HepG2 (cell line): ENCODE measurements around the gene CCL2. TPM values are rescaled to one million over a fixed set of nuclear protein-coding genes. Genes with fewer than 3 reads are reported as not detected.

Experiments used
- ATAC-seq: fragments of 200-7000 bp; cut with Tn5 transposase; 3 replicates; pipeline ENCODE4 v1.9.1; 2020; ENCODE audit warnings: mild to moderate bottlenecking, moderate library complexity
- BruUV-seq: library from RNA; stranded (reverse); fragments of 400-500 nt; replicated peaks from 2 replicates; lab custom pipeline; 2021; lab: Mats Ljungman, UMichigan
- CTCF ChIA-PET: fragments of 300-600 bp; formaldehyde crosslinking; extraction: SDS; loops from one replicate; lab custom pipeline; 2021; ENCODE audit warnings: low total read pairs, inconsistent platforms, low intra/inter-chr PET ratio; lab: Yijun Ruan, JAX
- POLR2A ChIA-PET: fragments of 350-600 bp; sonication (Branson Sonifier 250); formaldehyde crosslinking; loops from one replicate; lab custom pipeline; 2020; ENCODE audit warnings: antibody characterized with exemption, inconsistent platforms; lab: Yijun Ruan, JAX
- DNase-seq: peaks from one replicate; pipeline ENCODE4 v3.0.0-alpha.2; 2015; ENCODE audit warnings: low spot score
- FAIRE-seq: peaks from 3 replicates; lab custom pipeline; 2011; peaks lifted over from hg19 to GRCh38; lab: Jason Lieb, UNC
- H2AFZ ChIP-seq: one replicate; pipeline ENCODE4 v1.6.1; 2011; ENCODE audit warnings: low read length, inconsistent platforms
- H3K27ac ChIP-seq: fragments of 300-600 bp; 3 replicates; pipeline ENCODE4 v1.8.0; 2011; ENCODE audit warnings: mixed run types, mild to moderate bottlenecking, mixed read lengths, low read length, inconsistent platforms; ENCODE audit not compliant: insufficient read depth; ENCODE audit errors: extremely low read length
- H3K27me3 ChIP-seq, 2 experiments: fragments of 200-600 bp in 1 of 2; 2 replicates in 1 of 2; 3 replicates in 1 of 2; pipeline versions ENCODE4 v1.6.0 to v1.8.0; 2011; ENCODE audit warnings: low read length in 2 of 2, mild to moderate bottlenecking in 2 of 2, moderate library complexity in 2 of 2, inconsistent platforms in 1 of 2; ENCODE audit not compliant: insufficient read depth in 2 of 2, control insufficient read depth in 1 of 2
- H3K36me3 ChIP-seq, 2 experiments: fragments of 200-600 bp in 1 of 2; replicated peaks in 1 of 2; 2 replicates in 1 of 2; 3 replicates in 1 of 2; pipeline versions ENCODE4 v1.5.1 to v1.8.0; 2011; ENCODE audit warnings: low read length in 2 of 2, inconsistent platforms in 1 of 2; ENCODE audit not compliant: insufficient read depth in 2 of 2, control insufficient read depth in 1 of 2
- H3K4me1 ChIP-seq: 2 replicates; pipeline ENCODE4 v1.5.1; 2012; ENCODE audit warnings: low read length, inconsistent platforms; ENCODE audit not compliant: insufficient read depth
- H3K4me2 ChIP-seq: 2 replicates; pipeline ENCODE4 v1.6.0; 2011; ENCODE audit warnings: low read depth, low read length, inconsistent platforms
- H3K4me3 ChIP-seq, 3 experiments: fragments of 200-600 bp in 1 of 3; sonication (generic), shearing (Covaris generic) in 1 of 3; replicated peaks in 1 of 3; 2 replicates each; pipeline ENCODE4 v1.5.1; 2011 to 2016; ENCODE audit warnings: low read length in 3 of 3, inconsistent platforms in 2 of 3, low read depth in 2 of 3, mild to moderate bottlenecking in 2 of 3, control low read depth in 1 of 3, mixed read lengths in 1 of 3; ENCODE audit not compliant: insufficient read depth in 1 of 3
- H3K79me2 ChIP-seq: one replicate; pipeline ENCODE4 v1.6.1; 2011; ENCODE audit warnings: low read length, inconsistent platforms; ENCODE audit not compliant: insufficient read depth
- H3K9ac ChIP-seq: 2 replicates; pipeline ENCODE4 v1.6.0; 2011; ENCODE audit warnings: mild to moderate bottlenecking, low read depth, low read length, inconsistent platforms; ENCODE audit not compliant: insufficient read depth
- H3K9me3 ChIP-seq: 2 replicates; pipeline ENCODE4 v1.5.1; 2012; ENCODE audit warnings: mild to moderate bottlenecking, low read length
- H4K20me1 ChIP-seq: 2 replicates; pipeline ENCODE4 v1.6.0; 2011; ENCODE audit warnings: inconsistent platforms, mild to moderate bottlenecking, low read length, moderate library complexity; ENCODE audit not compliant: insufficient read depth
- FOSL2 ChIP-seq: sonication (generic); formaldehyde crosslinking; IDR thresholded peaks from 2 replicates; pipeline ENCODE4 v1.4.0; 2020; ENCODE audit warnings: missing genetic modification reagents
- FOXO1 ChIP-seq: sonication (generic); formaldehyde crosslinking; IDR thresholded peaks from 2 replicates; pipeline ENCODE4 v1.4.0; 2020; ENCODE audit warnings: missing genetic modification reagents
- HNRNPUL1 ChIP-seq: fragments of 200-400 bp; formaldehyde crosslinking; IDR thresholded peaks from 2 replicates; pipeline ENCODE4 v1.6.1; 2017; ENCODE audit warnings: low read depth, mild to moderate bottlenecking, low read length, moderate library complexity
- MIER3 ChIP-seq: IDR thresholded peaks from 2 replicates; pipeline ENCODE4 v1.6.1; 2016; ENCODE audit warnings: missing compliant biosample characterization, borderline replicate concordance
- ONECUT2 ChIP-seq: sonication (generic); formaldehyde crosslinking; IDR thresholded peaks from 2 replicates; pipeline ENCODE4 v1.4.0; 2020; ENCODE audit warnings: missing genetic modification reagents
- RFXANK ChIP-seq: IDR thresholded peaks from 2 replicates; pipeline ENCODE4 v1.6.1; 2016
- SP2 ChIP-seq: sonication (generic); formaldehyde crosslinking; IDR thresholded peaks from 2 replicates; pipeline ENCODE4 v1.5.1; 2020; ENCODE audit warnings: mild to moderate bottlenecking, missing genetic modification reagents
- STAG1 ChIP-seq: sonication (generic); formaldehyde crosslinking; IDR thresholded peaks from 2 replicates; pipeline ENCODE4 v1.4.0; 2020; ENCODE audit warnings: missing genetic modification reagents
- YEATS2 ChIP-seq: sonication (generic); formaldehyde crosslinking; IDR thresholded peaks from 2 replicates; pipeline ENCODE4 v1.4.0; 2020; ENCODE audit warnings: missing genetic modification reagents, borderline replicate concordance
- ZKSCAN5 ChIP-seq: sonication (generic); formaldehyde crosslinking; IDR thresholded peaks from 2 replicates; pipeline ENCODE4 v1.5.1; 2020; ENCODE audit warnings: mild to moderate bottlenecking, missing genetic modification reagents
- ZNF12 ChIP-seq: sonication (generic); formaldehyde crosslinking; IDR thresholded peaks from 2 replicates; pipeline ENCODE4 v1.5.0; 2020; ENCODE audit warnings: missing genetic modification reagents
- ZNF230 ChIP-seq: sonication (generic); formaldehyde crosslinking; IDR thresholded peaks from 2 replicates; pipeline ENCODE4 v1.4.0; 2020; ENCODE audit warnings: mild to moderate bottlenecking, missing genetic modification reagents
- ZNF747 ChIP-seq: sonication (generic); formaldehyde crosslinking; IDR thresholded peaks from 2 replicates; pipeline ENCODE4 v1.8.1; 2023; ENCODE audit warnings: missing genetic modification reagents, mild to moderate bottlenecking, borderline replicate concordance
- ZNF883 ChIP-seq: sonication (generic); formaldehyde crosslinking; IDR thresholded peaks from 2 replicates; pipeline ENCODE4 v1.5.1; 2020; ENCODE audit warnings: mild to moderate bottlenecking, missing genetic modification reagents; ENCODE audit errors: not compliant biosample characterization
- in situ Hi-C: cut with HindIII; loops from 2 replicates; pipeline ENCODE4 v1.10.0; 2017; ENCODE audit warnings: low pct_unique_long_range_greater_than_20kb; ENCODE audit not compliant: extremely low pct_ligation_motif_present
- intact Hi-C: fragments of 100-400 bp; cut with micrococcal nuclease; formaldehyde crosslinking; loops from one replicate; pipeline ENCODE4 v1.10.0; 2022; ENCODE audit not compliant: unreplicated experiment
- polyA plus RNA-seq, 8 experiments: library from polyadenylated mRNA; depleted of rRNA in 3 of 8; stranded (reverse) in 7 of 8; unstranded in 1 of 8; fragments of >200 nt; fragmentation: Illumina TruSeq in 4 of 8; extraction: Trizol in 4 of 8; gene quantifications; 2 replicates each; pipeline versions ENCODE4 v1.2.1 to v1.2.3, GENCODE V29; 2011 to 2016; ENCODE audit warnings: low read depth in 4 of 8, missing spikeins in 1 of 8, mixed read lengths in 1 of 8; ENCODE audit not compliant: insufficient read depth in 1 of 8
- total RNA-seq, 5 experiments: library from RNA; depleted of rRNA; stranded (reverse); fragments of >200 nt; fragmentation: Illumina TruSeq; extraction: Trizol; gene quantifications; 2 replicates each; pipeline ENCODE4 v1.2.3, GENCODE V29; 2016; ENCODE audit warnings: low read depth in 1 of 5
- TF ChIP-seq, protein P1 (sequence below): sonication (generic); formaldehyde crosslinking; IDR thresholded peaks from 2 replicates; pipeline ENCODE4 v1.5.0; 2020; ENCODE audit warnings: mild to moderate bottlenecking, missing genetic modification reagents
- TF ChIP-seq, protein P2 (sequence below): sonication (generic); formaldehyde crosslinking; IDR thresholded peaks from 2 replicates; pipeline ENCODE4 v1.4.0; 2020; ENCODE audit warnings: mild to moderate bottlenecking, low read depth, missing genetic modification reagents

CCL2 gene
- total and polyA plus RNA-seq, 2 of the 13 experiments (the other 11 are each of a cell fraction or from before 2014, with no cell fraction given): not detected

DNA sequence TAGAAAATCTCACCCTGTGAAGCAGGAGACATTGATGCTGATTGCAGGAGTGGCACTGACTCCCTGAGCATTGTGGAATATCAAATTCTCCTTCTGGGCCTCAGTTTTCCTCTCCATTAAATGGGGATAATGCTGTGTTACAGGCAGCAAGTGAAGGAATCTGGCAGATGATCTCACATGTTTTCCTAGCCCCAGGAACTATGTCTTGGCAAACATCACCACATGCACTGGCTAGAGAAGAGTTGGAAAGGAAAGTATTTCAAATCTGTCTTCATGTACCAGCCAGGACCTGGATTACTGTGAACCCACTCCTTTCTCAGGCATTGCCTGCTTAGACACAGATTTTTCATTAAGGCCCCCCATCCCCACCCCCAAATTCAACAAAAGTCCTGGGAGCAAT lies 50.5 kb downstream of the CCL2 start:
- H4K20me1 ChIP-seq: no peaks in the 10 kb centered on the region
- H3K4me2 ChIP-seq: no peak overlapping the region
- TF ChIP-seq FOXO1 (no peak), ZNF12 (no peak), RFXANK (CRISPR knock-in tag) (no peak), ONECUT2 (no peak), ZNF747 (no peak), SP2 (CRISPR knock-in tag) (no peak), STAG1 (CRISPR knock-in tag) (no peak), FOSL2 (CRISPR knock-in tag) (no peak), ZNF230 (CRISPR knock-in tag) (no peak), ZKSCAN5 (CRISPR knock-in tag) (no peak), ZNF883 (no peak), YEATS2 (CRISPR knock-in tag) (no peak), HNRNPUL1 (no peak), MIER3 (CRISPR knock-in tag) (no peak)
- TF ChIP-seq, protein P1, sequence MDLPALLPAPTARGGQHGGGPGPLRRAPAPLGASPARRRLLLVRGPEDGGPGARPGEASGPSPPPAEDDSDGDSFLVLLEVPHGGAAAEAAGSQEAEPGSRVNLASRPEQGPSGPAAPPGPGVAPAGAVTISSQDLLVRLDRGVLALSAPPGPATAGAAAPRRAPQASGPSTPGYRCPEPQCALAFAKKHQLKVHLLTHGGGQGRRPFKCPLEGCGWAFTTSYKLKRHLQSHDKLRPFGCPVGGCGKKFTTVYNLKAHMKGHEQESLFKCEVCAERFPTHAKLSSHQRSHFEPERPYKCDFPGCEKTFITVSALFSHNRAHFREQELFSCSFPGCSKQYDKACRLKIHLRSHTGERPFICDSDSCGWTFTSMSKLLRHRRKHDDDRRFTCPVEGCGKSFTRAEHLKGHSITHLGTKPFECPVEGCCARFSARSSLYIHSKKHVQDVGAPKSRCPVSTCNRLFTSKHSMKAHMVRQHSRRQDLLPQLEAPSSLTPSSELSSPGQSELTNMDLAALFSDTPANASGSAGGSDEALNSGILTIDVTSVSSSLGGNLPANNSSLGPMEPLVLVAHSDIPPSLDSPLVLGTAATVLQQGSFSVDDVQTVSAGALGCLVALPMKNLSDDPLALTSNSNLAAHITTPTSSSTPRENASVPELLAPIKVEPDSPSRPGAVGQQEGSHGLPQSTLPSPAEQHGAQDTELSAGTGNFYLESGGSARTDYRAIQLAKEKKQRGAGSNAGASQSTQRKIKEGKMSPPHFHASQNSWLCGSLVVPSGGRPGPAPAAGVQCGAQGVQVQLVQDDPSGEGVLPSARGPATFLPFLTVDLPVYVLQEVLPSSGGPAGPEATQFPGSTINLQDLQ (CRISPR knock-in tag): no peak
- TF ChIP-seq, protein P2, sequence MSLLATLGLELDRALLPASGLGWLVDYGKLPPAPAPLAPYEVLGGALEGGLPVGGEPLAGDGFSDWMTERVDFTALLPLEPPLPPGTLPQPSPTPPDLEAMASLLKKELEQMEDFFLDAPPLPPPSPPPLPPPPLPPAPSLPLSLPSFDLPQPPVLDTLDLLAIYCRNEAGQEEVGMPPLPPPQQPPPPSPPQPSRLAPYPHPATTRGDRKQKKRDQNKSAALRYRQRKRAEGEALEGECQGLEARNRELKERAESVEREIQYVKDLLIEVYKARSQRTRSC (CRISPR knock-in tag): no peak
- intact Hi-C loops (no loop called here), in situ Hi-C loops (no loop called here)
- H2AFZ ChIP-seq: no peak overlapping the region
- H3K4me3 ChIP-seq: no peak overlapping the region
- no peaks in the 10 kb centered on the region for H3K79me2 ChIP-seq
- no peaks in the 10 kb centered on the region for H3K9me3 ChIP-seq
- CTCF ChIA-PET: no interaction called here
- POLR2A ChIA-PET: no interaction called here
- no peak overlapping the region for H3K27ac ChIP-seq
- ATAC-seq (no peak), FAIRE-seq (no peak), DNase-seq (no peak)
- H3K4me1 ChIP-seq: no peaks in the 10 kb centered on the region
- H3K27me3 ChIP-seq: no peaks in the 10 kb centered on the region
- BruUV-seq: no TSS peak
- no peak overlapping the region for H3K9ac ChIP-seq
- no peaks in the 10 kb centered on the region for H3K36me3 ChIP-seq
